ENCODE measurements around the gene APBB2.
"Not testable (repeated sequence)": the region's sequence is repeated elsewhere in the genome, so short reads cannot be mapped to it uniquely, and the experiment has no call there.

APBB2 gene

DNA sequence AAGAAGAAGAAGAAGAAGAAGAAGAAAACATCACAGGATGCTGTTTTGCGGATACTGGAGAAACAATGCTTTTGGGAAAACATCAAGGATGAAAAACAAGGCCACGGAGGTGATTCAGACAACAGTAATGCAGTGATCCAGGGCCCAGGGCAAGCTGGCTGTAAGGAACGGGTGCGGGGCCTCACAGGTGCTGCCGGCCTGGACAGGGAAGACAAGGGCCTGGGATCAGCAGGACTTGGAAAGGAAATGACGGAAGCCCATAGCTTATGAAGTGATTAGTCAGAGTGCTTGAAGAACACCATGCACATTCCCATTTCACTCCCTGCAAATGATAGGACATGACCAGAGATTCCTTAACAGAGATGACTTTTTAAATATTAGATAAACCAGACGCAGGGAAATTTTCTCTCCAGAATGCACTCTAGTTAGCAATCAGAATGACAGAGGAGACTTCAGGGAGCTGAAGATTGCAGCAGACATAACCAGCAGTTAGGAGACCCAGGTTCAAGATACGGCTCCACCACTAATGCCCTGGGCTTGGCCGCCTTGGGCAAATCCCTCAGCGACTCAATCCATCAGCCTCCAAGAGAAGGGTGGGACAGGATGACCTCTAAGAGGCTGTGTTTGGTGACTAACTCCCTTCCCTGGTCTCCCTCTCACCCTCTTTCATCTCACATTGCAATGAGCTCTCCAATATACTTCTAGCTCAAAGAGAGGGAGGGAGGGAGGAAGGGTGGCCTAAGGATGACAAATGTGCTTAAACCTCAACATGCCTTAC lies 54.1 kb downstream of the APBB2 start:
- DNase-seq (ENCODE audit: low read depth in 1 of 2, low spot score in 1 of 2) = no peak

DNA sequence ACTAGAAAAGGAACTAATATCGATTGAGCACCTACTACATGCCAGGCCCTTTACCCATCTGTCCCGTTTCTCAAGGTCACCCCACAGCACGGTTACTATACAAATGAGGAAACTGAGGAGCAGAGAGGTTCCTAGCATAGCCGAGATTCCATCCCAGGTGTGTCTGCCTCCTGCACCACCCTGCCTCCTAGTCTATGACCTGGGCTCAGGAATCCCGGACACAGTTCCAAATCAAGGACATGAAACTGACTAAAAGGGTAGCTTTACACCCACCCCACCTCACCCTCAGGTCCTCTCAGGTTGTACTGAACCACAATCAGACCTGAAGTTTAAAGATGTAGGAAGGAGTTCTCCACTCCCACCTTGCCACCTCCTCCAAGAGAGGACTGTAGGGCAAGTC lies 55.6 kb downstream of the APBB2 start:
- no peak for DNase-seq (ENCODE audit: low read depth in 1 of 2, low spot score in 1 of 2)

DNA sequence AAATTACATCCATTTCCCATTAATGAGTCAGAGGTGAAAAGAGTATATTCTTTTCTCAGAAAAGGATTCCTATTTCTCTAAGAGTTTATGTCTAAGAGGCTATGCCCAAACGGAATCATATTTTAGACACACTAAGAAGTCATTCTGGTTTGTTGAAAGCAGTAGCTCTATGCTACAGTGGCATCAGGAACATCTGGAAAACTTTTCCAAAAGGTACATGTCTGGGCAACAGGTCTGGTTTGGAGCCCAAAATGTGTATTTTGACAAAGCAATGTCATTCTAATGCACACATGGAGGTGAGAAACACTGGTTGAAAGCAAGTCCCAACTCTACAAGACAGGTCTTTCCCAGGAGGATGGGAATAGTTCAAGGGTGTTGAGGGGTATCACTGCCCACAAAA lies 56.1 kb downstream of the APBB2 start:
- no peak for DNase-seq (ENCODE audit: low read depth in 1 of 2, low spot score in 1 of 2)

DNA sequence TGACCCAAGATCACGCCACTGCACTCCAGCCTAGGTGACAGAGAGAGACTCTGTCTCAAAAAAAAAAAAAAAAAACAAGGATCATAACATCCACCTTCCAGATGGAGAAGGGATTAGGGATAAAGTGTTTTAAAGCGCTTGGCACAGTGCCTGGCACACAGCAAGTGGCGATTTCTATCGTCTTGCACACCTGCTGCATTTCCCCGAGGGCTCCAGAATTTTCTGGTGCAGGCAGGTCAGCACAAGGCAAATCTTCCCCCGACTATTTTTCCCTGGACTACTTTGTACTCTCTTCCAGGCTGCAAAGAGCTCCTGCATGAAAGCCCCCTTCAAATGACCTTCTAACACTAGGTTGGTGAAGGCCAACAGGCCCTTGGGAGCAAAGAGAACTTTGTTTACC lies 57.3 kb downstream of the APBB2 start:
- DNase-seq (ENCODE audit: low read depth in 1 of 2, low spot score in 1 of 2) = no peak

DNA sequence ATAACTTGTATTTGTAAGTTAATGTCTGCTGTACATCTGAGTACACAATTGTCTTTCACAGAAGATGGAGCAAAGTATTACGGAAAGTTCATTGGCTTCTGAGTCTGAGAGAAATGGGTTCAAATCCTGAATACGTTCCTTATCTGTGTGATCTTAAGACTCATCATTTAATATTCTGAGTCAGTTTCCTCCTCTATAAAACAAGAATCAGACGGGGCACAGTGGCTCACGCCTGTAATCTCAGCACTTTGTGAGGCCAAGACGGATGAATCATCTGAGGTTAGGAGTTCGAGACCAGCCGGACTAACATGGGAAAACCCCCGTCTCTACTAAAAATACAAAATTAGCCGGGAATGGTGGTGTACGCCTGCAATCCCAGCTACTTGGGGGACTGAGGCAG lies 57.8 kb downstream of the APBB2 start:
- no peak for DNase-seq (ENCODE audit: low read depth in 1 of 2, low spot score in 1 of 2)

DNA sequence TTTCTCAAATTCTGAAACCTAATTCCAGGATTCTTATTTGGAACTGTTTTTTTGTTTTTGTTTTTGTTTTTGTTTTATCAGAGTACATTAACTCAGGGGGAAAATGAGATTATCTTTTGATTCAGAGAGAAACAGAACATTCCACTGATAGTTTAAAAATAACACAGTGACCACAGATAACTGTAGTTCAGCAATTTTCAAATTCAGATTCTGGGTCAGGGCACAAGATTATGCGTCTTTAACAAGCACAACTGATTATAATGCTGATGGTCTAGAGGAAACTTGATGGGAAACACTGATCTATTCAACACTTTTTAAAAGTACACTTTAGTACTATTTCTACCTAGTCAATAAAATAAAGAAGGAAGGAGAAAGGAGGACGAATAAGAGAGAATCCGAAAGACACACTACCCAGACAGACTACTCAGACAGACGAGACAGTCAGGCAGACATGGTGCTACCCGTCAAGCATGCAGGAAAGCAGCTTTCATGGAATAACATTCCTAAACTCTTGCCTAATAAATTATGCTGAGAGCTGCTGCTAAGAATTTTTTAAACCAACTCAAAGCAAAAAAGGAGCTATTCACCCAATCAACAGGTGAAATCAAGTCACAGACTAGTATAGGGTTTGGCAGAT lies 59.0 kb downstream of the APBB2 start:
- DNase-seq (ENCODE audit: low read depth in 1 of 2, low spot score in 1 of 2) = no peak

DNA sequence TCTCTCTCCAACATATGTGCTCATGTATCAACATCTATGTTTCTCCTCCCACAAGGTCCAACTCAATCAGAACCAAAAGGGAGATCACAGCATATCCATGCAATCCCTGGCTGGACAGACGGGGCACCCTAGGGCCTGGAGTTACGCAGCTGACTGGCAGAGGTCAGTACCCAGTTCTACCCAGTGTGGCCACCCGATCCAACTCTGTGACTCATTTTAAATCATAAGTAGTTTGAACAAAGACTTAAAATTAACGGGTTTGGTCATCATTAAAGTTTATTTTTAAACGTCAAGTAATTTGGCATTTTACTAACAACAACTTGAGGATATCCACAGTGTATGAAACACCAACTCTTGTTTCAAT lies 59.5 kb downstream of the APBB2 start:
- DNase-seq (ENCODE audit: low read depth in 1 of 2, low spot score in 1 of 2) = no peak

DNA sequence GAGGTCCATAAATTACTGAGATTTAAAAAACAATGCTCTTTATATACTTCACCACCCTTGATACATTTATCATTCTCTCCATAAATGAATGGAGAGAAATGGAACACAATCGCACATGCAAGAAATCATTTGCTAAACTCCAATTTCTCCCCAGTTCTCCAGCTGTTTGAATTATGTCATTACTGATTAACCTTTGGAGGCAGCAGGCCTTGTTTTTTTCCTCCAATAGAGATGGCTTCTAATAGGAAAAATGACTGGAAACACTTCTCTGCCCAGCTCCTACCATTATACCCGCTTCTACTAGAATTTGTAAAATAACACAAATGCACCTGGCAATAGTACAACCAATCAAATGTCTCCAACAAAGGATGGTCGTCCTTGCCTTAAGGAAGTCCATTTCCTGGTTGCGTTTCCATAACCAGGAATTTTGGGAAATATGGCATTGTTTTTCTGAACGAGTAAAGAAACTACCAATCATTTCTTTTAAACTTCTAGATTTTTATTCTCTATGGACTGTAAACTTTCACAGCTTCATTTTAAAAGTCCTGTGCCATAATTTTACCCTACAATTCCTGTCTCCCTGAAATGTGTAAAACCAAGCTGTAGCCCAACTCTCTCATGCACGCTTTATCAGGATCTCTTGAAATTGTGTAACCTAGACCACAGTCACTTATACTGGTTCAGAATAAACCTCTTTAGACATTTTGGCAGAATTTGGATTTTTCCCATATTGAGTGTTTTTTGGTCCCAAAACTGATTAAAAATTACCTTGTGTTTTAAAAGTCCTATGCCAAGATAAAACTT lies 60.1 kb downstream of the APBB2 start:
- no peak for DNase-seq (ENCODE audit: low read depth in 1 of 2, low spot score in 1 of 2)

DNA sequence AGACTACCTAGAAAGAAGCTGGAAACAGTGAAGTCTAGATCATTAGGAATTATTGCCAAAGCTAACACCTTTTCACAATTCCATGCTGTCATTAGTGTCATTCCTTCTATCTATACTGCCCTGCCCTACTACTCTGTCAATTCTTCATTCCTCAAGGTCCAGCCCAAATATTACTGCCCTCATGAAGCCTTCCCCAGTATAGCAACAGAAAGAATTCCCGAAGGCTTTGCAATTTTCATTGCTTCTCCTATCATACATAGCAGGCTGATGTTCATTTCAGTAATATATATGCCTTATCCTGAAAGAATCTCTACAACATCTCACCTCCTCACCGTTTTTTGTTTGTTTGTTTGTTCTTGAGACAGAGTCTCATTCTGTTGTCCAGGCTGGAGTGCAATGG lies 63.9 kb downstream of the APBB2 start:
- no peak for DNase-seq (ENCODE audit: low read depth in 1 of 2, low spot score in 1 of 2)

DNA sequence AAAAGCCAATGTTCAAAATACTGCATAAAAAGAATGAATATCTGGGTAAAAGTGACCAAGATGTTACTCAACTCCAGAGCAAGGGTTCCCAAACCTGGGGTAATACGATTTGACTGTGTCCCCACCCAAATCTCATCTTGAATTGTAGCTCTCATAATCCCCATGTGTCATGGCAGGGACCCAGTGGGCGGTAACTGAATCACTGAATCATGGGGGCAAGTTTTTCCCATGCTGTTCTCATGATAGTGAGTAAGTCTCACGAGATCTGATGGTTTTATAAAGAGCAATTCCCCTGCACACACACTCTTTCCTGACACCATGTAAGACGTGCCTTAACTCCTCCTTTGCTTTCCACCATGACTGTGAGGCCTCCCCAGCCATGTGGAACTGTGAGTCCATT lies 64.8 kb downstream of the APBB2 start:
- not testable (repeated sequence) for DNase-seq (ENCODE audit: low read depth in 1 of 2, low spot score in 1 of 2)

DNA sequence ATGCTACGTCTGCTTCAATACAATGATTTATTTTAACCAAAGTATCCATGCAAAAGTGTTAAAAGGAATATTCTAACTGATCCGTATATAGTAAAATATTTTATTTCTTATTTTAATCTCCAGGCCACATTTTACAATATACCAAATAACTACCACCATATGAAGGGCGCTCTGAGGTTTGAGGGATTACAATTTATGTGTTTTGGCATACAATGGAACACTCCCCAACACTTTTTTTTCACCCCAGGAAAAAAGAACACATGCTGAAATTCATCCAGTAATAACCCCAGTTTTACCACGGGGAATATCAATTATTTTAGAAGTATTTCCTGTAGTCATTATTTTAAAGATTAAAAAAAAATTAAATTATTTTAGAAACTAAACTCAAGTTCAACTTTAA lies 65.4 kb downstream of the APBB2 start:
- no peak for DNase-seq (ENCODE audit: low read depth in 1 of 2, low spot score in 1 of 2)

DNA sequence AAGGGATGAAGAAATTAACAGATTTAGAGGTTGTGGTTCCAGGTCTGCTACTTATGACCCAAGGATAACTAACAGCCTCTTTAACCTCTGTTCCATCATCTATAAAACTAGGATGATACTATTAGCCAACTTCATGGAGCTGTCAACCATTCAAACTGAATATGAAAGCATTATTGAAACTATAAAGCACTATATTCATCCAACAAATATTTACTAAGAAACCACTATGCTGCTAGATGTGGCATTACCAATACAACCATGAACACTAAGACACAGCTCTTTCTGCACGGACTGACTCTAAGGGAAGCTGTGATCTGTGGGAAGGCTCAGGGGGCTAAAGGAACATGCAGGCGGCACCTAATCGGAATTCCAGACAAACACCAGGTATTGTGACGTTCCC lies 66.0 kb downstream of the APBB2 start:
- no peak for DNase-seq (ENCODE audit: low read depth in 1 of 2, low spot score in 1 of 2)

DNA sequence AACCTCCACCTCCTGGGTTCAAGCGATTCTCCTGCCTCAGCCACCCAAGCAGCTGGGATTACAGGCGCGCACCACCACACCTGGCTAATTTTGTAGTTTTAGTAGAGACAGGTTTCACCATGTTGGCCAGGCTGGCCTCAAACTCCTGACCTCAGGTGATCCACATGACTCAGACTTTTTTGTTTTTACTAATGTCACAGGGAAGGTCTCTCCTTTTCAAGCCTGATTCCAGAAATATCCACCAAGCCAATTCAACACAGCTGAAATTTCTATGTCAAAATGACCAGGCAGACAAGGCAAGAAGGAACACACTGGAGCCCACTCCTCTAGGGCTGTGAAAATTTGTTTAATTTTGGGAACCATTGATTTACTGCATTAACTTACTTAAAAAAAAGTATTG lies 66.8 kb downstream of the APBB2 start:
- DNase-seq (ENCODE audit: low read depth in 1 of 2, low spot score in 1 of 2) = not testable (repeated sequence)

DNA sequence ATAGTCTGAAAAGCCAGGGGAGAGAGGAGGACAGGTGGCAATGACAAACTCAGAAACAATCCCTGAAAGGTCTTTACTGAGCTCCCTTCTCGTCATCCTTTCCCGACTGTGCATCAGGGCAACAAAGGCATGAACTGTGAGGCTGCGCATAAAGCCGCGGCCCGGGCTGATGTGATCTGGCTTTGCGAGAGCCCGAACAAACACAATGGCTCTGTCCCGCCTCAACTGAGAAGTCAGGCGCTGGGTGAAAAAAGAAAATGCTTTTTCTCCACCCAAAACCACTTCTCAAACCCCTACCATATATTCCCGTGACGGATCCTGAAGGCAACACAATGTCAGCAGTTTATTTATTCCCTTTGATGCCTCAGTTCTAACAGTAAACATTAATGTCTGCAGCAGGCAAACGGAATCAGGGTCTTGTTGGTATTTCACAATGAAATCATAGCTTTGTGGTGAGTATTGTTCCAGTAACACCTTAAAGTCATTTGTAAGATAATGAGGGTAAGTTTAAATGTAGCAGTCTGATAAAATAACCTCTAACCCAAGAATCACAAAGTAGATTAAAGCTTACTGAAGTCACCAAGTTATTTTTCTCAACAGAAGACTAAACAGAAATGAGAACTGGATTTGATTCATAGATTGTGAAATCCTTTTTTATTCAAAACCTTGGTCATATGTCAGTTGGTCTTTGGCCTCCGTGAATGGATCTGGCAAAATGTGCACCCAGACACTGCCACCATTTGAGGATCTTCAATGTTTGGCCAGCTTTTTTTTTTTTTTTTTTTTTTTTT lies 67.4 kb downstream of the APBB2 start:
- DNase-seq (ENCODE audit: low read depth in 1 of 2, low spot score in 1 of 2) = no peak

DNA sequence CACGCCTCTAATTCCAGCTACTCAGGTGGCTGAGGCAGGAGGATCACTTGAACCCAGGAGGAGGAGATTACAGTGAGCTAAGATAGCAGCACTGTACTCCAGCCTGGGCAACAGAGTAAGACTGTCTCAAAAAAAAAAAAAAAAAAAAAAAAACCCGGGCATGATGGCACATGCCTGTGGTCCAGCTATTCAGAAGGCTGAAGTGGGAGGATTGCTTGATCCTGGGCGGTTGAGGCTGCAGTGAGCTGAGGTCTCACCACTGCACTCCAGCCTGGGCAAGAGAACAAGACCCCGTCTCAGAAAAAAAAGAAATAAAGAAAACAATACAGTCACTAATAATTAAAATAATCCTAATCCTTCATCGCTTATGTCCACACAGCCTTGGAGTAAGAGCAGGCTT lies 68.1 kb downstream of the APBB2 start:
- DNase-seq (ENCODE audit: low read depth in 1 of 2, low spot score in 1 of 2) = no peak

DNA sequence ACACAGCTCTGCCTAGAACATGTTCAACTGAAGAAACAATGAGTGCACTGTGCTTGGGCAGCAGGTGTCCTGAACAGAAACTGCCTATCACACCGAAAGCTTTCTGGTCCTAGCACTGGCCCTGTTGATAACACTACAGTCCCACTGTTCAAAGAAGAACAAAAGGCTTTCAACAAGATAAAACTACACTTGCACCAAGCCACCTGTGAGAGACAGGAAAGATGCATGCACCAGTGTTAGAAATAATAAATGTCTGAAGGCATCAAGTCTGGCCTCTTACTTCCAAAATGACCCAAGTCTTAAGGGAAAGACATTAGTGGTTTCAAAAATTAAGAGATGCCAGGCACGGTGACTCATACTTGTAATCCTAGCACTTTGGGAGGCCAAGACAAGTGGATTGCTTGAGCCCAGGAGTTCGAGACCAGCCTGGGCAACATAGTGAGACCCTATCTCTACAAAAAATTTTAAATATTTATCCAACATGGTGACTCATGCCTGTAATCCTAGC lies 68.7 kb downstream of the APBB2 start:
- no peak for DNase-seq (ENCODE audit: low read depth in 1 of 2, low spot score in 1 of 2)

DNA sequence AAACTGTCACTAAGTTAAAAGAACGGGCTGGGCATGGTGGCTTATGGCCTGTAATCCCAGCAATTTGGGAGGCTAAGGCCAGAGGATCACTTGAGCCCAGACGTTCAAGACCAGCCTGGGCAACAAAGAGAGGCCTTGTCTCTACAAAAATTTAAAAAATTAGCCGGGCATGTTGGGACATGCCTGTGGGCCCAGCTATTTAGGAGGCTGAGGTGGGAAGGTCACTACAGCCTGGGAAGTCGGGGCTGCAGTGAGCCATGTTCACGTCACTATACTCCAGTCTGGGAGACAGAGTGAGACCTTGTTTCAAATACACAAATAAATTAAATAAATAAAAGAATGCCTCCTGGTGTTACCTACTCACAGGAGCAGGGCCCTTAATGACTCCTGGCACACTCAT lies 69.5 kb downstream of the APBB2 start:
- DNase-seq (ENCODE audit: low read depth in 1 of 2, low spot score in 1 of 2) = no peak

DNA sequence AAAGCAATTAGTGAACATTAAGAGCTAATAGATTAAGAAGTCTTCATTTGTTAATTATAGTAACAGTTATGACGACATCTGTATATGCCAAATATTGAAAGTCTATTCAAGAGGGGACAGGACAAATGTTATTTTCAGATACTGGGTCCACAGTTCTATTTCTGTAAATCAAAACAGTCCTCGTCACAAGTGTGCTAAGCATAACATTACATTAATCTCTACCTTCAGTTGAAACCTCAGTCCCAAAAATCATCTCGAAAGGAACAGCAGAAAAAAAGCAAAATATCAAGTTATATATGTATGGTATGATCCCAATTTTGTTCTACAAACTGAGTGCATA lies 70.3 kb downstream of the APBB2 start:
- no peak for DNase-seq (ENCODE audit: low read depth in 1 of 2, low spot score in 1 of 2)

DNA sequence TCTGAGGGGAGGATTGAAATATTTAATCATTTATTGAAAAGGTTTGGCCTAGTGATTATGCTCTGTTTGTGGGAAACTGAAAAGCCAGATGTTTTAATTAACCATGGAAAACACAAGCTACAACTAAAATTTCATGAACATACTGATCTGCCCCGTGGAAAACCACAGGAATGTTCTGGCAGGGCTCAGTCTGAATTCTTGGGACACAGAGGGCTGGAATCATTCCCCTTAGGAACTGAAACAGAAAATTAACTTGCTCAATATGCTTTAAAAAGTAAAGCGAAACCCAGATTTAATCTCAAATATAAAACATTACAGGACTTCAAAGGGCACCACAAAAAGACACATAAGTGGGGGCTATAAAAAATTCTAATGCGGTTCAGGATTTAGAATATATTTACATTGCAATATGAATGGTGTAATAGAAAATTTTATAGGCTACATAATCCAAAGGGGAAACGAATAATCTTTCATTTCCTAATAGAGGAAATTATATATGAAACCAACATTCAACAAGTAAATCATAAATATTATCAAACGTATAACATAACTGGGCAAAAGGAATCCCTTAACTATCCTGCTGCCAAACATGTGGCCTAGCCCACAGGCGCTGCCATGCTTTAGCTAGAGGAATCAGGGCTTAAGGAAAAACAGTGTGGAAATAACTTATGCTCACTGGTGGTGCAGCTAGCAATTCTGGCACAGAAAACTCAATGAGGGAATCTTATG lies 70.9 kb downstream of the APBB2 start:
- DNase-seq (ENCODE audit: low read depth in 1 of 2, low spot score in 1 of 2) = no peak

DNA sequence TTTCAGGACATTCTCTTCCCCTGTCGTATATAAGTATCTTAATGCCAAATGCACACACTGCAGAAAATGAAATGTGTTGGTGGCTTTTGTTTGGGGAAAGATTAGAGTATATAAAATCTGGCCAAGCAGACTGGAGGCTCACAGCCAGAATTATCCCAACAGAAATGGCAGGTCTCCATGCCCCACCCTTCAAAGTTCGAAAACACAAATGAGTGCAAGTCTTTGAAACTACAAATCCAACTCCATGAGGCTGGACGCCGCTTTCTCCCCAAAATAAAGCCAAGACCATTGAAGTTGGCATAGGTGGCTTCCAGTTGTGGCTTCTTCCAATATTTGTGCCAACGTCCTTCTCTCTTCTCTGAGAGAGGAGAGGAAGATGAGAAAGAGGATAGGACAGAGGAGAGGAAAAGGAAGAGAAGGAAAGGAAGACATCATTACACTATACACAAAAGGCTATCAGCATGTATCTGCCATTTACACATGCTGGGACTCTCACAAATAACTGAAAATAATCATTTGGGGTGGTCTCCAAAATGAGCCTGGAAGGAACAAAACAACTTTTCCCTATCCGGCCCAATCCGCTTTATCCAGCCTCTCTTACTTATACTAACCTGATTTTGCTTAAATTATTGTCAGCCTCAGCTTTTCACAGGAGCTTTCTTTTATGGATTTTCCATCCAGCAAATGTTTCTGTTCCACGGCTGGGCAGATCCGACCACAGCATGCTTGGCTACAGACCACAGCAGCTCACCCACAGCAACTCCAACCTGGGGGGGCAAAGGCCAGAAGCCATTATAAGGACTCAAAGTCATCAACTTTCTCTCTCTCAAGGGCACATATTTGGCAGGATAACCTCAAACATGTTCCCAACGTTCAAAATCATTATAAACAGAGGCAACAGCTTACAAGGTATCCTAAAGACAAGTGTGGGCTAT lies 71.7 kb downstream of the APBB2 start:
- no peak for DNase-seq (ENCODE audit: low read depth in 1 of 2, low spot score in 1 of 2)
